GM12878 (cell line): Measurements from ENCODE around the gene CASP8. TPM values are rescaled to one million over a fixed set of nuclear protein-coding genes. Genes with fewer than 3 reads are reported as not detected.

ENCODE experiments used
- ATAC-seq: fragments of 200-7000 bp; cut with Tn5 transposase; 3 replicates; pipeline ENCODE4 v1.9.1; 2020; ENCODE audit warnings: mild to moderate bottlenecking, moderate library complexity
- BruUV-seq: library from RNA; stranded (reverse); fragments of 400-500 nt; replicated peaks from 2 replicates; lab custom pipeline; 2021; lab: Mats Ljungman, UMichigan
- CTCF ChIA-PET: fragments of 300-600 bp; sonication (Branson Sonifier 250); formaldehyde crosslinking; extraction: SDS; loops from one replicate; lab custom pipeline; 2021; ENCODE audit warnings: inconsistent platforms; lab: Yijun Ruan, JAX
- POLR2A ChIA-PET: fragments of 350-600 bp; formaldehyde crosslinking; extraction: SDS; loops from one replicate; lab custom pipeline; 2021; ENCODE audit warnings: inconsistent platforms; lab: Charles Lee
- RAD21 ChIA-PET: fragments of 300-600 bp; sonication (Branson Sonifier 250); formaldehyde crosslinking; loops from one replicate; lab custom pipeline; 2023; ENCODE audit warnings: antibody characterized with exemption; ENCODE audit not compliant: unreplicated experiment; lab: Charles Lee
- SMC1A ChIA-PET: fragments of 300-600 bp; sonication (Branson Sonifier 250); formaldehyde crosslinking; loops from one replicate; lab custom pipeline; 2023; ENCODE audit not compliant: unreplicated experiment, uncharacterized antibody; lab: Charles Lee
- DNase-seq: peaks from one replicate; pipeline ENCODE4 v3.0.0-alpha.2; 2011; ENCODE audit warnings: low read depth, low spot score
- FAIRE-seq: peaks from 3 replicates; lab custom pipeline; 2011; peaks lifted over from hg19 to GRCh38; lab: Jason Lieb, UNC
- H2AFZ ChIP-seq: 2 replicates; pipeline ENCODE4 v1.6.0; 2011; ENCODE audit warnings: low read depth, low read length, control low read depth; ENCODE audit not compliant: control insufficient read depth
- H3K27ac ChIP-seq: 2 replicates; pipeline ENCODE4 v1.5.1; 2011; ENCODE audit warnings: control low read depth; ENCODE audit not compliant: control insufficient read depth, insufficient read depth
- H3K27me3 ChIP-seq, 2 experiments: replicated peaks in 1 of 2; 2 replicates each; pipeline versions ENCODE4 v1.6.0 to v1.6.1; 2011; ENCODE audit warnings: low read length in 1 of 2; ENCODE audit not compliant: control insufficient read depth in 2 of 2, insufficient read depth in 2 of 2
- H3K36me3 ChIP-seq, 2 experiments: 2 replicates each; pipeline ENCODE4 v1.5.1; 2011; ENCODE audit warnings: low read length in 1 of 2; ENCODE audit not compliant: control insufficient read depth in 2 of 2, insufficient read depth in 2 of 2
- H3K4me1 ChIP-seq: 2 replicates; pipeline ENCODE4 v1.6.1; 2011; ENCODE audit warnings: mild to moderate bottlenecking, low read length, moderate library complexity, mixed read lengths; ENCODE audit not compliant: control insufficient read depth, insufficient read depth
- H3K4me2 ChIP-seq: 2 replicates; pipeline ENCODE4 v1.6.0; 2011; ENCODE audit warnings: control low read depth; ENCODE audit not compliant: control insufficient read depth, insufficient read depth
- H3K4me3 ChIP-seq: fragments of 200-600 bp; sonication (generic); 2 replicates; pipeline ENCODE4 v1.5.1; 2016
- H3K79me2 ChIP-seq: 2 replicates; pipeline ENCODE4 v1.6.0; 2011; ENCODE audit warnings: low read length; ENCODE audit not compliant: control insufficient read depth, insufficient read depth
- H3K9ac ChIP-seq: 2 replicates; pipeline ENCODE4 v1.8.0; 2011; ENCODE audit warnings: low read length, control low read depth, mixed read lengths; ENCODE audit not compliant: control insufficient read depth, insufficient read depth
- H3K9me3 ChIP-seq: replicated peaks from 3 replicates; pipeline ENCODE4 v1.5.1; 2011; ENCODE audit warnings: mild to moderate bottlenecking, low read length; ENCODE audit not compliant: control insufficient read depth, insufficient read depth
- H4K20me1 ChIP-seq: 2 replicates; pipeline ENCODE4 v1.6.0; 2011; ENCODE audit not compliant: control insufficient read depth, insufficient read depth
- BCLAF1 ChIP-seq: fragments of 450-650 bp; IDR thresholded peaks from 2 replicates; pipeline ENCODE4 v1.6.1; 2017; ENCODE audit warnings: antibody characterized with exemption, mild to moderate bottlenecking, moderate library complexity
- CBX5 ChIP-seq: sonication (generic); IDR thresholded peaks from 2 replicates; pipeline ENCODE4 v1.6.1; 2016; ENCODE audit warnings: low read depth, moderate library complexity, mild to moderate bottlenecking, inconsistent platforms
- E2F4 ChIP-seq: IDR thresholded peaks from 2 replicates; pipeline ENCODE4 v1.6.1; 2012; ENCODE audit warnings: low read depth, low read length, improper control_type of control experiment
- ETV6 ChIP-seq, 2 experiments: fragments of 450-650 bp in 1 of 2; IDR thresholded peaks in 1 of 2; conservative IDR thresholded peaks in 1 of 2; 2 replicates each; pipeline ENCODE4 v1.6.1; 2014; ENCODE audit warnings: antibody characterized with exemption in 1 of 2, borderline replicate concordance in 1 of 2, low read depth in 1 of 2, mild to moderate bottlenecking in 1 of 2, moderate library complexity in 1 of 2
- HDAC6 ChIP-seq: fragments of 200-600 bp; sonication (generic); IDR thresholded peaks from one replicate; pipeline ENCODE4 v1.8.0; 2017; ENCODE audit warnings: antibody characterized with exemption; ENCODE audit not compliant: unreplicated experiment
- LARP7 ChIP-seq: fragments of 450-650 bp; IDR thresholded peaks from 2 replicates; pipeline ENCODE4 v1.6.1; 2017; ENCODE audit warnings: mild to moderate bottlenecking
- NFYB ChIP-seq: IDR thresholded peaks from 2 replicates; pipeline ENCODE4 v1.6.1; 2011; ENCODE audit warnings: low read depth, mild to moderate bottlenecking, low read length, improper control_type of control experiment, moderate library complexity; ENCODE audit not compliant: insufficient read depth
- NKRF ChIP-seq: fragments of 450-650 bp; conservative IDR thresholded peaks from 2 replicates; pipeline ENCODE4 v1.6.1; 2017; ENCODE audit warnings: mild to moderate bottlenecking, moderate library complexity
- POU2F2 ChIP-seq: IDR thresholded peaks from 3 replicates; pipeline ENCODE4 v1.6.1; 2011; ENCODE audit warnings: low read depth, mild to moderate bottlenecking, low read length, borderline replicate concordance
- SUZ12 ChIP-seq: fragments of 200-600 bp; sonication (generic); IDR thresholded peaks from one replicate; pipeline ENCODE4 v1.6.1; 2018; ENCODE audit warnings: antibody characterized with exemption, mild to moderate bottlenecking; ENCODE audit not compliant: unreplicated experiment
- WGBS: methylation state at CpG from one replicate; pipeline ENCODE4 v1.1.6; 2016; ENCODE audit warnings: low lambda C conversion rate; ENCODE audit not compliant: insufficient replicate concordance, insufficient coverage; ENCODE audit errors: missing lambda C conversion rate; 5-methylcytosine and 5-hydroxymethylcytosine counted together
- in situ Hi-C: fragments of 300-500 bp; cut with MboI; formaldehyde crosslinking; loops from 9 replicates; pipeline ENCODE4 v1.14.3; 2018; ENCODE audit warnings: mixed read lengths
- intact Hi-C: fragments of 100-400 bp; cut with micrococcal nuclease; formaldehyde crosslinking; loops from one replicate; pipeline ENCODE4 v1.14.2; 2022; ENCODE audit not compliant: unreplicated experiment
- polyA plus RNA-seq, 11 experiments: library from polyadenylated mRNA; depleted of rRNA in 4 of 11; unstranded in 6 of 11; stranded (reverse) in 5 of 11; fragments of >200 nt; fragmentation: Nextera tagmentation in 4 of 11; fragmentation: Illumina TruSeq in 1 of 11; extraction: Ambion mirVana in 4 of 11; extraction: Trizol in 1 of 11; gene quantifications; 1 replicate in 1 of 11; 2 replicates in 10 of 11; pipeline versions ENCODE4 v1.2.1 to v1.2.3, GENCODE V29; 2011 to 2016; ENCODE audit warnings: inconsistent platforms in 2 of 11, missing spikeins in 2 of 11, low read depth in 1 of 11
- total RNA-seq, 4 experiments: library from RNA; depleted of rRNA in 3 of 4; stranded (reverse); fragments of >200 nt in 3 of 4; fragmentation: Illumina TruSeq in 1 of 4; extraction: Trizol in 1 of 4; gene quantifications; 2 replicates each; pipeline versions ENCODE4 v1.2.1 to v1.2.3, GENCODE V29; 2013 to 2021

Gene CASP8
- total and polyA plus RNA-seq, 10 of the 15 experiments (the other 5 are each of a cell fraction or from before 2014, with no cell fraction given) = 18.6 to 54.1 (median 39.9) TPM

- no TSS peak for BruUV-seq
- SMC1A ChIA-PET = no interaction called here
Measured at GRCh38 chr2:201308914-201309313, 48.6 kb downstream of the CASP8 start.

GRCh38 chr2:201313362-201313761 is 53.0 kb downstream of the CASP8 start:
- H3K4me1 ChIP-seq = no peaks in the 10 kb centered on the region
- no peak overlapping the region for H2AFZ ChIP-seq
- ATAC-seq = no peak
- H3K27ac ChIP-seq = no peak overlapping the region
- no peak overlapping the region for H3K4me2 ChIP-seq
- WGBS = 43% methylated on average over 5 of the region's 5 CpGs
- intact Hi-C loops = no loop called here
- H4K20me1 ChIP-seq = no peaks in the 10 kb centered on the region
- H3K27me3 ChIP-seq = no peaks in the 10 kb centered on the region
- no peak for FAIRE-seq
- ChIA-PET POLR2A (no interaction called here), CTCF (no interaction called here), SMC1A (no interaction called here), RAD21 (no interaction called here)
- H3K9ac ChIP-seq = no peak overlapping the region
- DNase-seq = no peak
- H3K9me3 ChIP-seq = no peaks in the 10 kb centered on the region
- no peak overlapping the region for H3K4me3 ChIP-seq
- H3K79me2 ChIP-seq = no peaks in the 10 kb centered on the region
- in situ Hi-C loops = no loop called here
- BruUV-seq = no TSS peak
- no peaks in the 10 kb centered on the region for H3K36me3 ChIP-seq
- TF ChIP-seq LARP7 (no peak), E2F4 (no peak), BCLAF1 (no peak), NFYB (no peak), POU2F2 (no peak), SUZ12 (no peak), HDAC6 (no peak)

More at GRCh38 chr2:201308914-201309313, 48.6 kb downstream of the CASP8 start:
- H3K27ac ChIP-seq = no peak overlapping the region
- H4K20me1 ChIP-seq = no peaks in the 10 kb centered on the region
- FAIRE-seq = no peak
- no peak for DNase-seq
- ChIA-PET RAD21 (no interaction called here), CTCF (no interaction called here), POLR2A (interaction anchor here (0.6 kb wide), 1 partner anchor 387 kb away, joined by 3 read pairs; no protein-coding TSS in a partner anchor)
- no peak for TF ChIP-seq ETV6 (conservative IDR thresholded peaks at IDR 0.05 in 1 of 2, IDR thresholded peaks at IDR 0.05 in 1 of 2; ENCODE audit: borderline replicate concordance in 1 of 2, low read depth in 1 of 2)
- TF ChIP-seq NKRF = no peak
- no peak for TF ChIP-seq CBX5
- H3K27me3 ChIP-seq = no peaks in the 10 kb centered on the region
- H2AFZ ChIP-seq = no peak overlapping the region
- 67% methylated on average over 3 of the region's 3 CpGs for WGBS
- no peaks in the 10 kb centered on the region for H3K79me2 ChIP-seq
- H3K4me1 ChIP-seq = no peaks in the 10 kb centered on the region
- no peaks in the 10 kb centered on the region for H3K36me3 ChIP-seq
- H3K4me3 ChIP-seq = no peak overlapping the region
- no peaks in the 10 kb centered on the region for H3K9me3 ChIP-seq
- intact Hi-C loops (no loop called here), in situ Hi-C loops (no loop called here)
- H3K4me2 ChIP-seq = no peak overlapping the region
- ATAC-seq = no peak
- no peak overlapping the region for H3K9ac ChIP-seq
